HL-60 (cell line): Measurements from ENCODE around the gene LHFPL6.

Source experiments
- CTCF ChIP-seq: IDR thresholded peaks from one replicate; pipeline ENCODE4 v1.5.1; 2011; ENCODE audit warnings: low read length, control low read depth, inconsistent platforms; ENCODE audit not compliant: insufficient read depth
- GABPA ChIP-seq: IDR thresholded peaks from 2 replicates; pipeline ENCODE4 v1.6.1; 2012; ENCODE audit warnings: low read depth
- POLR2AphosphoS5 ChIP-seq: IDR thresholded peaks from 2 replicates; pipeline ENCODE4 v1.6.1; 2012; ENCODE audit warnings: low read depth

- TF ChIP-seq POLR2AphosphoS5 (no peak), CTCF (no peak), GABPA (no peak)
These were observed 46.1 kb downstream of the LHFPL6 start for GRCh38 chr13:39556866-39557265.
